ENCODE data around the gene KCTD15.

Gene KCTD15

DNA sequence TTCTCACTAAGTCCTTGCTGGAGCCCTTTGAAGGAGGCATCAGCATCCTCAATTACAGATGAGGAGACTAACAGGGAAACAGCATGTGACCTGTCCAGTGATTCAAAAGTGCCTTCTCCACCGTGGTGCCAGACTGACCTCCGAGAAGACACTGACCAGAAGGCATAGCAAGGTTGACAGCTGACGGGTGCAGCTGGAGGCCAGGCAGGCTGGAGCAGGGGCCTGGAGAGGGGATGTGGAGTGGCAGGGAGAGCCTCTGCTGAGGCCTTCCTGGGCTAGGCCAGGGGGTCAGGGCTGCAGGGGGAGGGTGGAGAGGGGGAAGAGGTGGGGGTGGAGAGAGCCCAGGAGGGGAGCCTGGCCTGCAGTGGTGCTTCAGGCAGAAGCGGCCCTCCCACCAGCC lies 66.3 kb downstream of the KCTD15 start:
- DNase-seq: peak; percentile 55

DNA sequence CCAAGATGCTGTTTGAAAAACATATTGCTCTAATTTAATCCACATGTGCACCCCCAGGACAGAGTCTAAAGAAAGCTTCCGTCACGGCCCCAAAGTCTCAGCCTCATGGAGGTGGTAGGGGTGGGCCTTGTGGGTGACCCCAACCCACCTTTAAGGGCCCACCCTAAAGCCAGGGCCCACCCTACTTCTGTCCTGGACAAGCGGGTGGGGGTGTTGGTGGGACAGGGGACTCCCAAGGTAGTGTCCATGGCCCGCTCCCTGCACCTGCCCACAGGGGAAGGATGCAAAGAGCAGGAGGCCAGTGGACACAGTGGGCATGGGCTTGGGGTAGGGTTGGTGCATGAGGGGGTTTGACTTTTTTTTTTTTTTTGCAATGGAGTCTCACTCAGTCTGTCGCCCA lies 66.8 kb downstream of the KCTD15 start:
- no peak for DNase-seq

DNA sequence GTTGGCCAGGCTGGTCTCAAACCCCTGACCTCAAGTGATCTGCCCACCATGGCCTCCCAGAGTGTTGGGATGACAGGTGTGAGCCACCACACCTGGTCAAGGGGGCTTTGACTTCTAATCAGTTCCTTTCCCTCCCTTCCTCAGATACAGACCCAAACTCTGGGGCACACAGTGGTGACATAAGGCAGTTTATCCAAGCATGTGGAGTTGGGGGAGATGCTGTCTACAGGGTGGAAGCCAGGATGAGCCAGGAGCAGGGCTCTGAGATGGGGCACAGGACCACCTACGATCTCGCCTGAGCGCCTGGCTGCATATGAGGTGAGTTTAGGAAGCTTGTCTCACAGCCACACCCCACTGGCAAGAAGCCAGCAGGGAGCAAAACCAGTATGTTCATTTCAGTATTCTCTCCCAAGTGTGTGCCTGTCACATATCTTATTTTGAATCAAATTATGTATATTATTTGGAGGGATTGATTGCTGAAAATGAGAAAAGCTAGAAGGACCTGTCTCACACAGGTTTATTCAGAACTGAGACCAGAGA lies 67.7 kb downstream of the KCTD15 start:
- peak; percentile 39 for DNase-seq

DNA sequence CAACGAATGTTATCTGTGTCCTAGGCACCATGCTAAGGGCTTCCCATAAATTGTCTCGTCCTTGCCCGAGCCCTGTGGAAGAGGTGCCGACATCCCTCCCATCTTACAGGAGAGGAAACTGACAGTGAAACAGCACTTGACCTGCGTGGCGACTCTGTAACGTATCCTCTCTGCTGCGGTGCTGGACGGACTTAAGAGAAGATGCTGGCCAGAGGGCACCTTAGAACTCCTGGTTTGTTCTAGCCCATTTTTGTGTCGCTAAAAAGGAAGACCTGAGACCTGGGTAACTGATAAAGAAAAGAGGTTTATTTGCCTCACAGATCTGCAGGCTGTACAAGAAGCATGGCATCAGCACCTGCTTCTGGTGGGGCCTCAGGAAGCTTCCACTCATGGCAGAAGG lies 68.6 kb downstream of the KCTD15 start:
- DNase-seq: no peak

Measured in eye (tissue), 1 donor.